Measurements from ENCODE around the gene ATP1A4. TPM values are rescaled to one million over a fixed set of nuclear protein-coding genes. Genes with fewer than 3 reads are reported as not detected.

ATP1A4 gene
- polyA plus RNA-seq, 1 experiment = not detected

- peaks cover 18% of the 10 kb centered on the region for H3K27me3 ChIP-seq (ENCODE audit: control insufficient read depth, insufficient read depth, low read length)
- no peak overlapping the region for H3K4me3 ChIP-seq (ENCODE audit: low read depth, low read length)
- H3K36me3 ChIP-seq (ENCODE audit: control insufficient read depth, insufficient read depth, low read length) = no peaks in the 10 kb centered on the region
- DNase-seq (ENCODE audit: low read depth) = no peak
- ChIA-PET CTCF (interaction anchor here (0.7 to 2.5 kb wide), 8 partner anchors 9 to 134 kb away, joined by 3 to 13 read pairs (median 5); no protein-coding TSS in a partner anchor), POLR2A (no interaction called here)
- no peak for TF ChIP-seq CTCF (IDR thresholded peaks at IDR 0.05; ENCODE audit: insufficient read depth, low read depth, low read length)
Observed at GRCh38 chr1:160117709-160118183, 33.7 kb upstream of the ATP1A4 start.

DNA sequence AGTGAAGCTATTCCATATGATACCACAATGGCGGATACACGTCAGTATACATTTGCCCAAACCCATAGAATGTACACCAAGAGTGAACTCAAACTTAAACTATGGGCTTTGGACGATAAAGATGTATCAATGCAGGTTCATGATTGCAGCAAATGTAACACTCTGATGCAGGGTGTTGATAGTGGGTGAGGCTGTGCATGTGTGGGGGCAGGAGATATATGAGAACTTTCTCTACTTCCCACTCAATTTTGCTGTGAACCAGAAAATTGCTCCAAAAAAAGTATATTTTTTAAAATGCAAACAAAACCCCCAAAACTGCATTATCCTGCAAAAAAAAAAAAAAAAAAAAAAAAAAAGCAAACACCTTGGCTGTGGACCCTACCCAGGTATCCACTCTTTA is 32.5 kb upstream of the ATP1A4 start:
- H3K36me3 ChIP-seq (ENCODE audit: control insufficient read depth, insufficient read depth, low read length) = no peaks in the 10 kb centered on the region
- peaks cover 18% of the 10 kb centered on the region for H3K27me3 ChIP-seq (ENCODE audit: control insufficient read depth, insufficient read depth, low read length)
- POLR2A ChIA-PET = no interaction called here
- no peak for TF ChIP-seq CTCF (IDR thresholded peaks at IDR 0.05; ENCODE audit: insufficient read depth, low read depth, low read length)
- no peak overlapping the region for H3K4me3 ChIP-seq (ENCODE audit: low read depth, low read length)
- CTCF ChIA-PET = interaction anchor here (1.1 to 2.5 kb wide), 5 partner anchors 9 to 44 kb away, joined by 4 to 13 read pairs (median 6); no protein-coding TSS in a partner anchor
- DNase-seq (ENCODE audit: low read depth) = no peak

DNA sequence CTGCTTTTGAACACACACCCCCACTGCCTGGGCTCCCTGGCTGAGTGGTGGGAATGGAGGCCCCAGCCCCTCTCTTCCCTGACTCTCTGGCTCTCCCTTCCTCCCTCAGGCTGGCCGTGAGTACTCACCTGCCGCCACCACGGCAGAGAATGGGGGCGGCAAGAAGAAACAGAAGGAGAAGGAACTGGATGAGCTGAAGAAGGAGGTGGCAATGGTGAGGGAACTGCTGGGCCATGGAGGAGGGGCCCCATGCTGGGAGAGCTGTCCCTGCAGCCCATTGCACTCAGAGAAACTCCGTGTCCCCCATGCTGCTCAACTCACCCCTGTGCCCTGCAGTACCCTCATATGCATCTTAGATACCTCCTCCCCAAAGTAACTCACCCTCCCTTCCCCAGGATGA is 30.6 kb upstream of the ATP1A4 start:
- Histone ChIP-seq H3K4me3 (ENCODE audit: low read depth, low read length) (no peak overlapping the region), H3K27me3 (ENCODE audit: control insufficient read depth, insufficient read depth, low read length) (peaks cover 11% of the 10 kb centered on the region), H3K36me3 (ENCODE audit: control insufficient read depth, insufficient read depth, low read length) (no peaks in the 10 kb centered on the region)
- no peak for DNase-seq (ENCODE audit: low read depth)
- CTCF ChIA-PET = interaction anchor here (0.9 kb wide), 1 partner anchor 42 kb away, joined by 4 read pairs; no protein-coding TSS in a partner anchor
- POLR2A ChIA-PET = no interaction called here
- TF ChIP-seq CTCF (IDR thresholded peaks at IDR 0.05; ENCODE audit: insufficient read depth, low read depth, low read length) = no peak

GRCh38 chr1:160121388-160121787 is 30.0 kb upstream of the ATP1A4 start:
- ChIA-PET POLR2A (no interaction called here), CTCF (interaction anchor here (0.9 to 2.0 kb wide), 2 partner anchors 20 to 41 kb away, joined by 4 to 7 read pairs; no protein-coding TSS in a partner anchor)
- Histone ChIP-seq H3K36me3 (ENCODE audit: control insufficient read depth, insufficient read depth, low read length) (no peaks in the 10 kb centered on the region), H3K27me3 (ENCODE audit: control insufficient read depth, insufficient read depth, low read length) (peaks cover 10% of the 10 kb centered on the region; the same call in 1 of the 2 replicates), H3K4me3 (ENCODE audit: low read depth, low read length) (no peak overlapping the region)
- no peak for TF ChIP-seq CTCF (IDR thresholded peaks at IDR 0.05; ENCODE audit: insufficient read depth, low read depth, low read length)
- no peak for DNase-seq (ENCODE audit: low read depth)

DNA sequence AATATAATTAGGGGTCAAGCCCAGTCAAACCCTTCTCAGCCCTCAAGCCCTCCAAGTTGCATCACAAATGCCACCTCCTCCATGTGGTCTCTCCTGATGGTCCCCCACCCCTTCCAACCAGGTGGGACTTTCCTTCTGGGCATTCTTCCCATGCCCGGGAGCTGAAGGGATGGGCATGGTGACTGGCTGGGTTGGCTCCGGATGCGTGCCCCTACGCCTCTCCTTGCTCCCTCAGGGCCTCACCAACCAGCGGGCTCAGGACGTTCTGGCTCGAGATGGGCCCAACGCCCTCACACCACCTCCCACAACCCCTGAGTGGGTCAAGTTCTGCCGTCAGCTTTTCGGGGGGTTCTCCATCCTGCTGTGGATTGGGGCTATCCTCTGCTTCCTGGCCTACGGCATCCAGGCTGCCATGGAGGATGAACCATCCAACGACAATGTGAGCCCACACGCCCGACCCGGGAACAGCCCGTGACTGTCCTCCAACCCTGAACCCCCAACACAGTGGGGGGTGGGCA is 28.4 kb upstream of the ATP1A4 start:
- Histone ChIP-seq H3K36me3 (ENCODE audit: control insufficient read depth, insufficient read depth, low read length) (no peaks in the 10 kb centered on the region), H3K27me3 (ENCODE audit: control insufficient read depth, insufficient read depth, low read length) (no peaks in the 10 kb centered on the region), H3K4me3 (ENCODE audit: low read depth, low read length) (no peak overlapping the region)
- CTCF ChIA-PET = interaction anchor here (1.1 to 2.0 kb wide), 4 partner anchors 14 to 97 kb away, joined by 5 to 7 read pairs (median 6); no protein-coding TSS in a partner anchor
- no peak for DNase-seq (ENCODE audit: low read depth)
- POLR2A ChIA-PET = no interaction called here
- TF ChIP-seq CTCF (IDR thresholded peaks at IDR 0.05; ENCODE audit: insufficient read depth, low read depth, low read length) = no peak

Measured in BJ (cell line).